IPS-18a (cell line): ENCODE data around the gene CAMK4.

Experiments
- H3K27ac ChIP-seq: one replicate; pipeline ENCODE4 v1.5.1; 2013; ENCODE audit warnings: low read length
- H3K27me3 ChIP-seq: one replicate; pipeline ENCODE4 v1.6.1; 2013; ENCODE audit warnings: mild to moderate bottlenecking, low read length; ENCODE audit not compliant: control insufficient read depth, insufficient read depth
- H3K36me3 ChIP-seq: one replicate; pipeline ENCODE4 v1.6.1; 2013; ENCODE audit warnings: low read depth, low read length; ENCODE audit not compliant: control insufficient read depth
- H3K4me1 ChIP-seq: one replicate; pipeline ENCODE4 v1.6.1; 2013; ENCODE audit warnings: low read depth, low read length; ENCODE audit not compliant: control insufficient read depth
- H3K4me3 ChIP-seq: one replicate; pipeline ENCODE4 v1.5.1; 2013; ENCODE audit warnings: low read length
- H3K9ac ChIP-seq: one replicate; pipeline ENCODE4 v1.6.1; 2013; ENCODE audit warnings: mild to moderate bottlenecking, low read length, moderate library complexity
- H3K9me3 ChIP-seq: one replicate; pipeline ENCODE4 v1.6.1; 2013; ENCODE audit warnings: low read depth, low read length; ENCODE audit not compliant: control insufficient read depth

The CAMK4 gene

DNA sequence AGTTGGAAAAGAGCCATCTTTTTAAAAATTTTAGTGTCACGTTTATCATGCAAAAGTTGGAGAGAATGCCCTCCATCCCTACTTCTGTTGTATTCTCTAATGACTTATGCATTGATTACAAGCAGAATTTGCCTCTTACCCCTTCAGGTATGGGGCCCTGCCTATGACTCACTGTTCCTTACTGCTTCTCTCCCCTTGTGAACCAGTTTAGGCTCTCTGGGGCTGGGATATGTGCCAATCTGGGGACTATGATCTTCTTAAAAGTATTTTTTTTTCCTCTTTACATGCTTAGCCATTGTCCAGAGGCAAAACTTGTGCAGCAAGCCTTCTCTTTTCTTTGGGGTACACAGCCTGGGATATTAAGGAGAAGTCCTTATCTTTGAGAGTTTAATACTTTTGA is 37.4 kb downstream of the CAMK4 start:
- Histone ChIP-seq H3K4me1 (no peaks in the 10 kb centered on the region), H3K36me3 (no peaks in the 10 kb centered on the region), H3K27ac (no peak overlapping the region), H3K9ac (no peak overlapping the region), H3K4me3 (no peak overlapping the region), H3K27me3 (peaks cover 6% of the 10 kb centered on the region), H3K9me3 (no peaks in the 10 kb centered on the region)

DNA sequence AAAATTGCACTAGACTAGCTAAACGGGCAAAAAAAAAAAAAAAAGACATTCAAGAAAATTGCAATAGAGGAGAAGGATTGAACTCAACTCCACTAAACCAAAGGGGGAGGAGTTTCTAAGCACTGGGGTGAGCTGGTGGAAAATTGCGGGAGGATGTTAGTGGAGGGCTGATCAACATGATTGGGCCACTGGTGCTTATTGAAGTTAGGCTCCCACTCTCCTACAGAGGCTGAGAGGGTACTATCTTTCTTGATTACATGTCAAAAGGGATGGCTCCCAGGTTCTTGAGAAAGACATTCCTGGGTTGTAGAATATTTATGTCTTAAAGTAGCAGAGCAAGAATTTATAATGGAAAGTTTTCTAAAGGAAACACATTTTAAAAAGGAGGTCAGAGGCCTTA is 38.0 kb downstream of the CAMK4 start:
- Histone ChIP-seq H3K4me3 (no peak overlapping the region), H3K9ac (no peak overlapping the region), H3K27ac (no peak overlapping the region), H3K36me3 (no peaks in the 10 kb centered on the region), H3K4me1 (no peaks in the 10 kb centered on the region), H3K9me3 (no peaks in the 10 kb centered on the region), H3K27me3 (peaks cover 6% of the 10 kb centered on the region)

DNA sequence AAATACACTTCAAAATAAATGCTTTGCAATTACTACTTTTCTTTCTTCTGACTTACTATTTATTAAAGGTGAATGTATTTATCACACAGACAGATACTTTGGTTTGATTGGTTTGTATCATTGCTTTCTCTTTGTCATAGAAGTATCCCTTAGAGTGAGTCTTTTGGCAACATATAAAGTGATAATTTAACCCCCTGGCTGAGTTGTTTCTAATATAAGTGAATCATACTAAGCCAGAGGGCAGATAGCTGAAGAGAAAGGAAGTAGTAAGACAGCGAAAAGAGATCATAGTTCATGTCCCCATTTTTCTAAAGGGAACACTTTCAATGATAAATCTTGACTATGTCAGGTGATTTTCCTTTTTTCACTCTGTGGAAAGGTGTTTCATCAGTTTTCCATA is 38.6 kb downstream of the CAMK4 start:
- Histone ChIP-seq H3K9ac (no peak overlapping the region), H3K27me3 (peaks cover 6% of the 10 kb centered on the region), H3K4me3 (no peak overlapping the region), H3K36me3 (no peaks in the 10 kb centered on the region), H3K4me1 (no peaks in the 10 kb centered on the region), H3K9me3 (no peaks in the 10 kb centered on the region), H3K27ac (no peak overlapping the region)

DNA sequence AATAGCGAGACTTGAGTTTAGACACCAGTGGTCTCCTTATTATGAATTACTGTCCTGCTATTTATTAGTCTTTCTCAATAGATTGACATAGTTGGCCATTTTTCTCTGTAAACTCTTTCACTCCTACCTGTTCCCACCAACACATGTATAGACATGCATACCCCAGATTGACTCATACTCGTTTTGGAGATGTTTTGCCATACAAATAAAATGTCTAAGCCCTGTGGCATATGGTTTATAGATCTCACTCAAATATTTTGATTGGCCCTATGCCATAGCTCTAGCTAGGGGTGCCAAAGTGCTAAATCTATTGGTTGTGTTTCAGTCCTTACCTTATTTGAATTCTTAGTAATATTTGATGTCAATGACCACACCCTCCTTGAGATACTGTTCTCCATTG is 42.3 kb downstream of the CAMK4 start:
- Histone ChIP-seq H3K9ac (no peak overlapping the region), H3K27ac (no peak overlapping the region), H3K4me1 (no peaks in the 10 kb centered on the region), H3K4me3 (no peak overlapping the region), H3K9me3 (no peaks in the 10 kb centered on the region), H3K27me3 (no peaks in the 10 kb centered on the region), H3K36me3 (no peaks in the 10 kb centered on the region)

DNA sequence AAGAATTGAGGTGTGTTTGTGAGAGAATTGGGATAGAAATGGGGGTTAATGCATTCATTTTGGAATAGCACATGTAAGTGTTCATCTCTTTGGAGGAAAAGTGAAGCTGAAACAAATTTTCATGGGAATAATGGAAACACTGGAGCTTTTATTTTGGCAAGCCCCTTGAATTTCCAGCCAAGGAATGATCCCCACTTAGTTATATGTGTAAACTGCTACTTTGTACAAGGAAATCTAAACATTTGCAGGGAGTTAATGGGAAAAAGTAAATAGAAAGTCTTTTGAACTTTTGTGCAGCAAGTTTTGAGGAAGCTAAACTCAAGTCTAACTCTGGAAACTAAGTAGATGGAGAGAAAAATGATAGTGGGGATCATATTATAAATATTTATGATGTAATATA is 44.1 kb downstream of the CAMK4 start:
- Histone ChIP-seq H3K27ac (no peak overlapping the region), H3K4me1 (no peaks in the 10 kb centered on the region), H3K4me3 (no peak overlapping the region)

DNA sequence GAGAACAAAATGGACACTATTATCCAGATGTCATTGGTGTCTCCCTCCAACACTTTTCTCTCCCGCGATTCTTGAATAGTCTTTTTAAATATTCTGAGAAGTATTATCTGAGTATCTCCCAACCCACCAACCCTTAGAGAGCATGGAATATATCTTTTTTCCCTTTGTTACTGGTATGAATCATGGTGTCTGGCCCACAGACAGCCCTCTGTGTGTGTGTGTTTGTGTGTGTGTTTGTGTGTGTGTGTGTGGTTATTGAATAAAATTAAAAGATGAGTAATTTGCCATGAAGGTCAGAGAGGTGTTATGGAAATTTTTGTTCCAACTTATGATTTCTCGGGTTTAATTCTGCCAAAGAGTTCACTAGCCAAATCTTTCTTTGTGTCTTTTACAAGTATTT is 47.7 kb downstream of the CAMK4 start:
- Histone ChIP-seq H3K9me3 (no peaks in the 10 kb centered on the region), H3K27ac (no peak overlapping the region), H3K27me3 (no peaks in the 10 kb centered on the region), H3K36me3 (no peaks in the 10 kb centered on the region), H3K4me3 (no peak overlapping the region), H3K4me1 (no peaks in the 10 kb centered on the region), H3K9ac (no peak overlapping the region)

More for the DNA sequence above, 44.1 kb downstream of the CAMK4 start:
- no peaks in the 10 kb centered on the region for H3K27me3 ChIP-seq
- no peak overlapping the region for H3K9ac ChIP-seq
- H3K9me3 ChIP-seq = no peaks in the 10 kb centered on the region
- H3K36me3 ChIP-seq = no peaks in the 10 kb centered on the region

DNA sequence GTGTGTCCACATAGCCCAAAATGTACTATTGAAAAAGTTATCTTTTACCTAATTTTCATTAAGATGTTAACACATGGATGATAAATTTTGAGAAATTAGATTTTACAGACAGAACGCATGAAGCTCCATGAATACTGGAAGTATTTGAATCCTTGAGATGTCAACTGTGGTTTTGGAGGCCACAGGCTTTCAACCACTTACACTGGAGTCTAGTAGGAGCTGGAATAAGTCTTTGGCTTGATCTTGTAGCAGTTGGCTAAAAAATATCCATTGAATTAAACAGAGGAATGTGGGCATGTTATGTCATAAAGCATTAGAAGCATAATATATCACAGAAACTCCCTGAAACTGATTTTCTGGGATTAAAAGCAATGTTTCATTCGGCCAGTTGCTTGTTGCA is 52.9 kb downstream of the CAMK4 start:
- Histone ChIP-seq H3K9ac (no peak overlapping the region), H3K9me3 (no peaks in the 10 kb centered on the region), H3K27me3 (no peaks in the 10 kb centered on the region), H3K27ac (no peak overlapping the region), H3K36me3 (no peaks in the 10 kb centered on the region), H3K4me1 (no peaks in the 10 kb centered on the region), H3K4me3 (no peak overlapping the region)

DNA sequence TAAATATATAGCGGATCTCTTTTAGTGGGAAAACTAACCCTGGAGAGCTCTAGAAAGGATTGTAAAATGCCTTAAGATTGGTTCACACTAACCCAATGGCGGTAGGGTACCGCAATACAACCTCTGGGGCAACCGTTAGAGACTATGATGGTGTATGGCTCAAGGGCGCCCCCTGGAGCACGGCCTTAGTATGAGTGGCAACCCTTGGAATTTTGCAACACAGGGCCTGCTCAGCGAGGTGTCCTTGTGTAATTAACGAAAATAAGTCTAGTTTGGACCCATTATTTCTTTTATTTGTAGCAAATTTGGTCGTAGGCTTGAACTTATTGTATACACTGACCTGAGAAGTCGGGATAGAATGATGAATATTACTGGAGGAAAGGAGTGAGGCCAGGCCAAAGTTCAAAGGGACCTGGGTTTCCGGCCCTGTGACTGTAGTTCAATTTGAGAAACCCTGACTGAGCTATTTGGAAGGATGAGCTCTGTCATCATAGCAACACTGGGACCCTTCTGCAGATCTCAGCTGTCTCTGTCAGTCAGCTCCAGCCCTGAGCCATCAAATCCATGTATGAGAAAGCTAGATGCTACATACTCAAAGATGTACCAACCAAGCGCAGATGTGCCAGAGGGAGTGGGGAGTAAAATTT is 54.8 kb downstream of the CAMK4 start:
- no peaks in the 10 kb centered on the region for H3K9me3 ChIP-seq
- H3K27me3 ChIP-seq = no peaks in the 10 kb centered on the region
- no peaks in the 10 kb centered on the region for H3K36me3 ChIP-seq
- H3K9ac ChIP-seq = no peak overlapping the region
- H3K27ac ChIP-seq = peak overlapping the region; percentile 31
- H3K4me1 ChIP-seq = no peaks in the 10 kb centered on the region
- H3K4me3 ChIP-seq = no peak overlapping the region

DNA sequence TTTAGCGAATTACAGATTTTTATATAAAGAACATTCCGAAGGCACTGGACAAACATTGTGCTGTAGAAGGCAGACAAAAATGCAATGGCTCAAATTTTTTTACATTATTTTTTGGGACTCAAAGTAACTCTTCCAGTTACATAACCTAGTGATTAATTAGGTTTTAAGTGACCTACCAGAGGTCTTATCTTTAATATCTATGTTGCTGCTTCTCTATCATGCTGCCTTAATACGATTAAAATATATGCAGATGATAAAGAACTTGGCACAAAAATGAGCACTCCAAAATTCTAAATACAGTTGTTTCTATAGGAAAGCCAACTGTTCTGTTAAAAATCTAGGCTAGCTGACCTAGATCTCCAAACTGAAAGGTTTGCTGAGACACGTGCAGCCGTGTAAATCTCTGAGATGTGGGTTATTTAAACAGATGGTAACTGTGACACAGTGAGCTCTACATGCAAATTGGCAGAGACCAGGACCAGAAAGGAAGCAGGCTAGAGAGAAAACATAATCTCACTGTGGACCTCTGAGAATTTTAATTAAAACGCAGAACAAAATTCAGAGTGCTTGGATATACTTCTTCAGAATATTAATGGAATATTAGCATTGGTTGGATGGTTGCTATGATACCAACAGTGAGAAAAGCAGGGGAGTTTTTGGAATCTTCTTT is 56.2 kb downstream of the CAMK4 start:
- H3K9me3 ChIP-seq = no peaks in the 10 kb centered on the region
- H3K36me3 ChIP-seq = no peaks in the 10 kb centered on the region
- H3K9ac ChIP-seq = no peak overlapping the region
- no peak overlapping the region for H3K27ac ChIP-seq
- H3K27me3 ChIP-seq = no peaks in the 10 kb centered on the region
- no peaks in the 10 kb centered on the region for H3K4me1 ChIP-seq
- no peak overlapping the region for H3K4me3 ChIP-seq

DNA sequence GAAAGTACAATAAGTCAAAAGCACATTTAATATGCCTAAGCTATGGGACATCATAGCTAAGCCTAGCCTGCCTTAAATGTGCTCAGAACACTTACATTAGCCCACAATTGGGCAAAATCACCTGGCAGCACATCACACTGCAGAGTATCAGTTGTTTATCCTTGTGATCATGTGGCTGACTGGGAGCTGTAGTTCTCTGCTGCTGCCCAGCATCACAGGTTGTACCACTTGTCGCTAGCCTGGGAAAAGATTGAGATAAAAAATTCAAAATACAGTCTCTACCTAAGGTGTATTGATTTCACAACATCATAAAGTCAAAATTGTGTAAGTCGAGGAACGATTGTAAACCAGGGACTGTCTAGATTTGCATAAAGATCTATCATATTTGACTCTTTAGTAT is 58.6 kb downstream of the CAMK4 start:
- Histone ChIP-seq H3K36me3 (no peaks in the 10 kb centered on the region), H3K9ac (no peak overlapping the region), H3K4me3 (no peak overlapping the region), H3K4me1 (no peaks in the 10 kb centered on the region), H3K27ac (no peak overlapping the region), H3K27me3 (no peaks in the 10 kb centered on the region), H3K9me3 (no peaks in the 10 kb centered on the region)

DNA sequence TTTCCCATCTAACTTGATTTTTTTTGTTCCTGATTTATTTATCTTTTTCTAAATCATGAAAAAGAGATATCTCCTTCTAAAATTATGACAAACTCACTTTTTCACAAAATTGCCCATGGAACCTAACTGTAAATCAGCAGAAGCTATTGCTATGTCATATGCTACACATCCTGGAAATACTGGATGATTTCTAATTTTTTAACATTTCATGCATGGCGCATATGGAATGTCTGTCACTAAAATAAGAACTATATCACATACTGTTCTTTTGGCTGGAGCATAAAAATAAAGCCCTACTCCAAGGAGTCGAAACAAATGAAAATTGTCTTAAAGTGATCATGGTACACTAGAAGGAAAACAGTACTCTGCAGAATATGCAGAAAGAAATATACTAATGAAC is 60.6 kb downstream of the CAMK4 start:
- Histone ChIP-seq H3K36me3 (no peaks in the 10 kb centered on the region), H3K9me3 (no peaks in the 10 kb centered on the region), H3K27me3 (no peaks in the 10 kb centered on the region), H3K4me3 (no peak overlapping the region), H3K9ac (no peak overlapping the region), H3K27ac (no peak overlapping the region), H3K4me1 (no peaks in the 10 kb centered on the region)

DNA sequence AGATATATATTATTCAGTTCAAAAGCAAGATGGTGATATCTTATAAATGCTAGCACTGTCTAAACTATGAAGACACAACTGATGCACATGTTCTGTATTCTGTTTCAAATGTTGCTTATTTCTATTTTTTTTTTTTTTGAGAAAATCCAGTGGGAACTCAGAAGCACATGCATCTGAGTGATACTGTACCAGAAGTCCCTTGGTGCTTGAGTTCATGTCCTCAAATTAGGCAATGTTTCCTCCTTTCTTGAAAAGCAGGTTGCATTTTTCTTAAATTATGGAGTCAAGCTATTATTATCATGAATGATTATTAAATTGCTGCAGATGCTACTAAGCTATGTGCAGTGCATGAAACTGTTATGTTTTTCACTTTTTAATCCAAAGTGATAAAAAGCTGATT is 70.4 kb downstream of the CAMK4 start:
- Histone ChIP-seq H3K4me3 (no peak overlapping the region), H3K9me3 (no peaks in the 10 kb centered on the region), H3K4me1 (no peaks in the 10 kb centered on the region), H3K36me3 (no peaks in the 10 kb centered on the region), H3K27me3 (no peaks in the 10 kb centered on the region), H3K9ac (no peak overlapping the region), H3K27ac (no peak overlapping the region)
